ENCODE results near the gene PFAS. TPM values are rescaled to one million over a fixed set of nuclear protein-coding genes. Genes with fewer than 3 reads are reported as not detected.
A peak's percentile ranks its signal among the peaks of the same experiment; 100 is the strongest.
"Not testable (repeated sequence)": the region's sequence is repeated elsewhere in the genome, so short reads cannot be mapped to it uniquely, and the experiment has no call there.

Gene PFAS
- polyA plus RNA-seq, 3 donors, result 37.6 to 46.6 (median 41.2) TPM

GRCh38 chr17:8223356-8224126, 25.5 kb upstream of the PFAS start:
- peak in 3 of 11 donors; percentile 40 to 48 (median 47) for DNase-seq (ENCODE audit: extremely low read depth in 1 of 11, low read depth in 9 of 11, low spot score in 4 of 11)

- no peak for DNase-seq (ENCODE audit: extremely low read depth in 1 of 11, low read depth in 9 of 11, low spot score in 4 of 11)
Observed at GRCh38 chr17:8224891-8225812, 23.9 kb upstream of the PFAS start.

DNA sequence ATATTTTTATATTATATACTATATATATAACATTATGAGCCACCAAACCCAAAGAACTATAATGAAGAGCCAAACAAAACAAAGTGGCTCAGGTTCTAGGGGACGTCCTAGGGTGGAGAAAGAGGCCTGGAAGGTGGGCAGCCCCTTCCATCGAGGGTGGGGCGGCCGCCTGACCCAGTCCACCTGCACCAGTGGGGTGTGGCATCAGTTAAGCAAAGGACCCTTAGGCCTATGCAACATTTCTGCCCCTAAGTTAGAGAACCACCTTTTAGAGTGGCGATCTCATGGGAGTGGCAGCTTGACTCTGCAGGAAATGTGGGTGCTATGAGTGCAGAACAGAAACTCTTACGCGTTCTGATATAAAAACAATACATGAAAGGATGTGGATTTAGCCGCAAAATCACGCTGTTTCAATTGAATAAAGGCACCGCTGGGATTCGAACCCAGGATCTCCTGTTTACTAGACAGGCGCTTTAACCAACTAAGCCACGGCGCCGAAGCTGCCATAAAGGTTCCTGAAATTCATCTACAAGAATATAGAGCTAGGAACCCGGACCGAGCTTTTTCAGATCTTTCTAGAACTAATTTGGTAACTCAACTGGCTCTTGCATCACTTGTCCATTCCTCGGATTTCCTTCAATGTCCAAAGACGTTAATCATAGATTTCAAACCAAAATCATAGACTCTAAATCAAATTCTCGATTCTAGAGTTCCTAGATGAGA, 23.1 kb upstream of the PFAS start:
- peak in 3 of 11 donors; percentile 13 to 33 (median 17) for DNase-seq (ENCODE audit: extremely low read depth in 1 of 11, low read depth in 9 of 11, low spot score in 4 of 11)

GRCh38 chr17:8226536-8227237, 22.4 kb upstream of the PFAS start:
- peak; percentile 71 to 90 (median 86) for DNase-seq (ENCODE audit: extremely low read depth in 1 of 11, low read depth in 9 of 11, low spot score in 4 of 11)

DNA sequence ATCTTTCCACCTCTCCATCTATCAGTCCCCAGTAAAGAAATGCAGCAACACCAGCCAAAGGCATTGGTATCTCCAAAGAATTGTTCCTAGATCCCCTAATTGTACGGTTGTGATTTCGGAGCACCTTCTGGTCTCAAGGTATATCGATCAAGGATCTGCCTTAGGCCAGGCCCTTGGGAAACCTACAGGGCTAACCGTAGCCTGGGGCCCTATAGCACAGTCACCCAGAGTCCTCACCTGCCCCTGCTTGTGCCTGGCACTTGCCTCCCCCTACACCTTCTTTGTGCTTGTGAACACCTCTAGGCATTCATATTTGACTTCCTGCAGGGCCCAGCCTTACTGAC, 21.9 kb upstream of the PFAS start:
- no peak for DNase-seq (ENCODE audit: extremely low read depth in 1 of 11, low read depth in 9 of 11, low spot score in 4 of 11)

DNA sequence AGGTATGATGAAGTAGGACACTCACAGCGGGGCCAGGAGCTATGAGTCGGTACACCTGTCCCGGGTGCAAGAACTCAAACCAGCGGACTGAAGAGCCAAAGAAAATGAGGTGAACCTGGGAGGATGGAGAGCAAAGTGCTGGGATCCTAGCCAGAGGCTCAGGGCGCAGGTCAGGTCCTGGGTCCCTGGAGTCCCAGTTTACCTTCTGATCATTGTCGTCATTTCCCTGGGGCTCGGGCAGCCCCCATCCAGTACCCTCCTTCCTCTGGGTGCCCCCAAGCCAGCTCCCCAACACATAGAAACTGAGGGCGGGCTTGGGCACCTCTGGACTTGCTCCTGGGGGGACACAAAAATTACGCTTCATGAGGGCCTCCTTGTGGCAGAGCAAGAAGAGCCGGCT, 17.4 kb upstream of the PFAS start:
- no peak for DNase-seq (ENCODE audit: extremely low read depth in 1 of 11, low read depth in 9 of 11, low spot score in 4 of 11)

DNA sequence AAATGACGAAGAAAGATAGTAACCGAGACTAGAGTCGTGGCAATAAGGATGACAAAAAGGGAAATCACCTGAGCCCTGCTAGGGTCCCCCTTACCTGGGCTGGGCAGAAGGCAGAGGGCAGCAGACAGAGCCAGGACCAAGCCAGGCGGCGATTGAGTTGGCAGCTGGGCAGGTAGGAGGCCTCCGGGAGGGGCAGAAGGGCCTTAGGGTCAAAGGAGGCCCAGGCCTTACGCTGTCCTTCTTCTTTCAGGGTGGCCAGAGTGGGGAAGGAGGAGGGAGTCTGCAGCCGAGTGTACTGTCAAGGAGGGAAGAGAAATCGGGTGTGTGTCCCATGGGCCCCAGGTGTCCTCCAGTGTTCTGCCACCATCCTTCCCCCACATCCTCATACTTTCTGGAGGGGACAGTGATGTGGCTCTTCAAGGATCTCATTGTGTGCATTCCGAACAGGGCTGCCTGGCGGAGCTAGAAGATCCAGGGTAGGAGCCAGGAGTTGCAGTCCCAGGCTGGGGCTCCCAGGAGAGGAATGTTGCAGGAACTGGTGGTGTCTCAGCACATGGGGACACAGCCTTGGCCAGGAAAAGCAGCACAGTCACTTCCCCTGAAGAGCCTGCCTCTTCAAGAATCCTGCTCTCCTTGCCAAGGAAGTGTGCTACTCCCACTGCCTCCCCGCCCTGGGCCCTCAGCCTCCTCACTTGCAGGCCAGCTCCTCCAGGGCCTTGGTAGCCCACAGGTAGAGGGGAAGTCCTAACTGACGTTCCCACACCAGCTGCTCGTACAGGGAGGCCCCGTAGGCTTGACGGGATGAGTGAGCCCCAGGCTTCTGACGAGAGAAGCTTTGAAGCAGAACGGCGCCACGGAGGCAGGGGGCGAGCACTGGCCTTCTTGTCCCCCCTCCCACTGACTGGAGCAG, 14.5 kb upstream of the PFAS start:
- no peak for DNase-seq (ENCODE audit: extremely low read depth in 1 of 11, low read depth in 9 of 11, low spot score in 4 of 11)

GRCh38 chr17:8235676-8236075, 13.4 kb upstream of the PFAS start:
- no peak for DNase-seq (ENCODE audit: extremely low read depth in 1 of 11, low read depth in 9 of 11, low spot score in 4 of 11)

- no peak for DNase-seq (ENCODE audit: extremely low read depth in 1 of 11, low read depth in 9 of 11, low spot score in 4 of 11)
Observed at GRCh38 chr17:8237175-8237574, 11.9 kb upstream of the PFAS start.

DNA sequence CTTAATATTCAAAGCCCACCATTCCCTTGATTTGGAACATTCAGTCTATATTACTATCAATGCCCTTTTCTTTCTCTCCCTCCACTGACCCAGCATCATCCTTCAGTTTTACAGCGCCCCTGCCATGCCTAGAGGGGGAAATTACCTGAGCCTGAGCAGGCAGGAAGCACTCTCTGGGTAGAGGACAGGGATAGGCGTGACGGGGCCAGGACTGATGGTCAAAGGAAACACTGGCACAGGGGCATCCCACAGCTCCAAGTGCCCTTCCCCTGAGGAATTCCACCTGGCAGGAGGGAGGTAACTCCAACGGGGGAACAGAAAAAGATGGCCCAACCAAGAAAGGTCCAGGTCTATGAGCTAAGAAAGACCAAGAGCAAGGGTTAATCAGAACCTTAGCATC, 11.2 kb upstream of the PFAS start:
- DNase-seq (ENCODE audit: extremely low read depth in 1 of 11, low read depth in 9 of 11, low spot score in 4 of 11), result no peak

DNA sequence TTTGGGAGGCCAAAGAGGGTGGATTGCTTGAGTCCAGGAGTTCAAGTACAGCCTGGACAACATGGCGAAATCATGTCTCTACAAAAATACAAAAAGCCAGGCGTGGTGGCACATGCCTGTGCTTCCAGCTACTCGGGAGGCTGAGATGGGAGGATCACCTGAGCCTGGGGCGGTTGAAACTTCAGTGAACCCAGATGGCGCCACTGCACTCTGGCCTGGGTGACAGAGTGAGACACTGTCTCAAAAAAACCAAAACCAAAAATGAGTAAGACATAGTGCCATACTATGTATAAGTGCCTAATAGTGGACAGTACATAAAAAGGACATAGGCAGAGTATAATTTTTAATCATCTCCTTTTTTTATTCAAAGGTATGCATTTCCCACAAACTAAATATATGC, 5.3 kb upstream of the PFAS start:
- no peak for DNase-seq (ENCODE audit: extremely low read depth in 1 of 11, low read depth in 9 of 11, low spot score in 4 of 11)

- DNase-seq (ENCODE audit: extremely low read depth in 1 of 11, low read depth in 9 of 11, low spot score in 4 of 11), result no peak
Observed at GRCh38 chr17:8244768-8245167, 4.3 kb upstream of the PFAS start.

- peak in 1 of 11 donors; percentile 6 for DNase-seq (ENCODE audit: extremely low read depth in 1 of 11, low read depth in 9 of 11, low spot score in 4 of 11)
Observed at GRCh38 chr17:8249621-8250500, 772 bp downstream of the PFAS start.

- not testable (repeated sequence) for DNase-seq (ENCODE audit: extremely low read depth in 1 of 11, low read depth in 9 of 11, low spot score in 4 of 11)
Observed at GRCh38 chr17:8251411-8251810, 2.3 kb downstream of the PFAS start.

DNA sequence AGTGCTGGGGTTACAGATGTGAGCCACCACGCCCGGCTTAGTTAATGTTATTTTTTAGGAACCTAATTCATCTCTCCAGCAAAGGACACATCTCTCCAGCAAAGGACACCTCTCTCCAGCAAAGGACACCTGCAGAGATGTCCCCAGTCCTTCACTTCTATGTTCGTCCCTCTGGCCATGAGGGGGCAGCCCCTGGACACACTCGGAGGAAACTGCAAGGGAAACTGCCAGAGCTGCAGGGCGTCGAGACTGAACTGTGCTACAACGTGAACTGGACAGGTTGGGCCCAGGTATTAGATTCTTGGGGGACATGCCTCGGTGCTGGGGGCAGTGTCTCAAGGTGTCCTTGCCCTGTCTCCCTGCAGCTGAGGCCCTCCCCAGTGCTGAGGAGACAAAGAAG, 4.7 kb downstream of the PFAS start:
- DNase-seq (ENCODE audit: extremely low read depth in 1 of 11, low read depth in 9 of 11, low spot score in 4 of 11), result no peak

DNA sequence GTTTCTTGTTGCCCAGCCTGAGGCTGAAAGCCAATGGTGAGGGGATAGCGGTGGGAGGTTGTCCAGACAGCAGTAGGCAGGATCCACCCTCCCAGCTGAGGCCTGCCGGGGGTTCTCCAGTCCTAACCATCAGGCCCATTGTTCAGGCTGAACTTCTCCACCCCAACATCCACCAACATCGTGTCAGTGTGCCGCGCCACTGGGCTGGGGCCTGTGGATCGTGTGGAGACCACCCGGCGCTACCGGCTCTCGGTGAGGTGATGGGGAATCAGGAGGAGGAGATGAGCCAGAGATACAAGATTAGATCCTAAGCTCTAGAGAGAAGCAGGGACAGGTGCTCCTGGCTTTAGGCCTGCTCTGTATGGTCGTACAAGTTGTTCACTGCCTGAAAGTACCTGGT, 5.8 kb downstream of the PFAS start:
- DNase-seq (ENCODE audit: extremely low read depth in 1 of 11, low read depth in 9 of 11, low spot score in 4 of 11), result no peak

DNA sequence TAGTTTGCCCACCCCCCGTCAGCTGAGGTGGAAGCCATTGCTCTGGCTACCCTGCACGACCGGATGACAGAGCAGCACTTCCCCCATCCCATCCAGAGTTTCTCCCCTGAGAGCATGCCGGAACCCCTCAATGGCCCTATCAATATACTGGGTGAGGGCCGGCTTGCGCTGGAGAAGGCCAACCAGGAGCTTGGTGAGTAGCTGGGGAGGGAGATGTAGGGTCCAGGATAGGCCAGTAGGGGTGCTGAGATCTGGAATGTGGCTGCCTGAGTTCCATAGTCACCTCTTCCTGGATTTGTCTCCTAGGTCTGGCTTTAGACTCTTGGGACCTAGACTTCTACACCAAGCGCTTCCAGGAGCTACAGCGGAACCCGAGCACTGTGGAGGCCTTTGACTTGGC, 6.4 kb downstream of the PFAS start:
- no peak for DNase-seq (ENCODE audit: extremely low read depth in 1 of 11, low read depth in 9 of 11, low spot score in 4 of 11)
